Subcutaneous adipose tissue (tissue), 4 donors: Measurements from ENCODE around the gene PIGZ. TPM values are rescaled to one million over a fixed set of nuclear protein-coding genes. Genes with fewer than 3 reads are reported as not detected.

Experiments
- CTCF ChIP-seq: fragments of 450-650 bp; IDR thresholded peaks from one replicate; pipeline ENCODE4 v1.5.1; 2016; ENCODE audit warnings: low read depth, mild to moderate bottlenecking, control low read depth, antibody characterized with exemption, moderate library complexity
- total RNA-seq, 4 donors: library from RNA; depleted of rRNA; stranded (reverse); fragments of >200 nt; gene quantifications; one replicate each; pipeline ENCODE4 v1.1.0, GENCODE V29; 2016

The PIGZ gene
- 10 to 100 TPM in 3 of 4 donors, 1 to 10 TPM in 1; 8.8 to 18.5 (median 17.0) TPM for total RNA-seq

GRCh38 chr3:196968233-196969133 is at the start of gene PIGZ:
PIGZ (minus strand) TSS chr3:196968833; CDS start chr3:196952031, 16,802 bp downstream.
- no peak for TF ChIP-seq CTCF

GRCh38 chr3:197017003-197017402 is 48.4 kb upstream of the PIGZ start:
- no peak for TF ChIP-seq CTCF

GRCh38 chr3:197015790-197016736 is 47.4 kb upstream of the PIGZ start:
- TF ChIP-seq CTCF = no peak

GRCh38 chr3:197014942-197015575 is 46.4 kb upstream of the PIGZ start:
- no peak for TF ChIP-seq CTCF

GRCh38 chr3:197014024-197014423 is 45.4 kb upstream of the PIGZ start:
- no peak for TF ChIP-seq CTCF

- no peak for TF ChIP-seq CTCF
Observed at GRCh38 chr3:197012540-197012883, 43.9 kb upstream of the PIGZ start.
